GM19043 (cell line): Measurements from ENCODE around the gene PLA2G6.

Experiments
- ATAC-seq: cut with Tn5 transposase; IDR thresholded peaks from one replicate; pipeline ENCODE4 v1.9.1; 2021; ENCODE audit warnings: low read depth; ENCODE audit not compliant: unreplicated experiment

PLA2G6 gene

GRCh38 chr22:38115423-38116205 lies 66.0 kb downstream of the PLA2G6 start:
- ATAC-seq = no peak

- ATAC-seq = no peak
These were observed 66.9 kb downstream of the PLA2G6 start for GRCh38 chr22:38114484-38115398.

- no peak for ATAC-seq
These were observed 69.2 kb downstream of the PLA2G6 start for GRCh38 chr22:38112381-38112780.

GRCh38 chr22:38111925-38112355 lies 69.7 kb downstream of the PLA2G6 start:
- ATAC-seq = no peak

GRCh38 chr22:38110863-38111852 lies 70.5 kb downstream of the PLA2G6 start:
- ATAC-seq = no peak

GRCh38 chr22:38110008-38110862 lies 71.4 kb downstream of the PLA2G6 start, which contains the start of gene BAIAP2L2:
Gene BAIAP2L2 (minus strand): TSS chr22:38110684. CDS start chr22:38110525, 159 bp downstream.
- ATAC-seq = no peak

- ATAC-seq = no peak
These were observed 72.1 kb downstream of the PLA2G6 start for GRCh38 chr22:38109371-38110001.

GRCh38 chr22:38108561-38109319 lies 72.9 kb downstream of the PLA2G6 start:
- no peak for ATAC-seq

GRCh38 chr22:38107692-38108515 lies 73.7 kb downstream of the PLA2G6 start:
- no peak for ATAC-seq

GRCh38 chr22:38106814-38107578 lies 74.6 kb downstream of the PLA2G6 start:
- ATAC-seq = no peak

- ATAC-seq = no peak
These were observed 77.5 kb downstream of the PLA2G6 start for GRCh38 chr22:38104084-38104483.

- no peak for ATAC-seq
These were observed 78.0 kb downstream of the PLA2G6 start for GRCh38 chr22:38103641-38104040.

GRCh38 chr22:38098410-38099249 lies 83.0 kb downstream of the PLA2G6 start:
- no peak for ATAC-seq

- no peak for ATAC-seq
These were observed 83.8 kb downstream of the PLA2G6 start for GRCh38 chr22:38097557-38098409.

- no peak for ATAC-seq
These were observed 84.6 kb downstream of the PLA2G6 start for GRCh38 chr22:38097058-38097457.
